Activated CD8-positive, alpha-beta memory T cell treated with anti-CD3 and anti-CD28 coated beads, Interleukin-2, amount 50 U/mL, for 1 hour (primary cell): ENCODE results near the gene AKR1B15.
"Not testable (repeated sequence)": the region's sequence is repeated elsewhere in the genome, so short reads cannot be mapped to it uniquely, and the experiment has no call there.

ENCODE experiments used
- DNase-seq: peaks from one replicate; pipeline ENCODE4 v3.0.0-alpha.2; 2020; ENCODE audit errors: extremely low read depth

AKR1B15 gene

DNA sequence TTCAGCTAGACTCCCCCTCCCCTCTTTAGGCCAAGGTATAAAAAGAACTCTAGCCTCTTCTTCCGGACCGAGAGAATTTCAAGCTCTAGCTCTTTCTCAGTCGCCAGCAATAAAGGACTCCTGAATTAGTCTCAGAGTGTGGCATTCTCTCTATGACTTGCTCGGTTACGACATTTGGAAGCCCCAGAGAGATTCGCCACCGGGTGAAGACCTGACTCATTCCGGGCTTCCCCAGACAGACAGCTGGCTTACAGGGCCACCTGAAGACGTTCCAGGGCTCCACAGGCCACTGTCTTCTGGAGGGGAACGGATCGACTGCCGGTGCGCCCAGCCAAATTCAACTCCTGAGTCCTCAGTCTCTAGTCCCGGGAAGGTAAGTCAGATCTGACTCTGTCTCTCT, at the start of gene AKR1B15:
Gene AKR1B15, plus strand, starts transcription at position 234 of the 400 bp plus-strand sequence. CDS start 15,510 bp downstream, outside the sequence.
- no peak for DNase-seq

DNA sequence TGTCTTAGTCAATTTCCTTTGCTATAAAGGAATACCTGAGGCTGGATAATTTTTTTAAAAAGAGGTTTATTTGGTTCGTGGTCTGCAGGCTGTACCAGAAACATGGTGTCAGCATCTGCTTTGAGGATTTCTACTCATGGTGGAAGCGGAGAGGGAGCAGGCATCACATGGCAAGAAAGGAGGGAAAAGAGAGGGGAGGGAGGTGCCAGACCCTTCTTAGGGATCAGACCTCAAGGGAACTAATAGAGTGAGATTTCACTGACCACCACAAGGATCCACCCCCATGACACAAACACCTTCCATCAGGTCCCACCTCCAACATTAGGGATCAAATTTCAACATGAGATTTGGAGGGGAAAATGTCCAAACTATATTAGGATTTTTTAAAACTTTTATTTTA, 48.5 kb upstream of the AKR1B15 start:
- DNase-seq: no peak

DNA sequence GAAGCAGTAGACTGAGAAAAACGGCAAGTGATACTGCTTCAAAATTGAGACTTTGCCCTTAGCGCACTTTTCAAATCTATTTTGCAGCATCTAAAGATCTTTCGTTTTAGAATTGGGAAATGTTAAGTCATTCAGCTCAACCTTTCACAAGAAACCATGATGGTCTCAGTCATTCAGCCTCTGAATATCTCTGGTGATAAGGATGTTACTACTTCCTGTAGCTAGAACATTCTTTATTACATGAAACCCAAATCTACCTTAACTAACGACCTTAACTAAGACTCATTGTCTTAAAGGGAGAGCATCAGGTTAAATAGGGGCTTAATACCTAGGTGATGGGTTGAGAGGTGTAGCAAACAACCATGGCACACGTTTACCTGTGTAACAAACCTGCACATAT, 47.9 kb upstream of the AKR1B15 start:
- DNase-seq: no peak

DNA sequence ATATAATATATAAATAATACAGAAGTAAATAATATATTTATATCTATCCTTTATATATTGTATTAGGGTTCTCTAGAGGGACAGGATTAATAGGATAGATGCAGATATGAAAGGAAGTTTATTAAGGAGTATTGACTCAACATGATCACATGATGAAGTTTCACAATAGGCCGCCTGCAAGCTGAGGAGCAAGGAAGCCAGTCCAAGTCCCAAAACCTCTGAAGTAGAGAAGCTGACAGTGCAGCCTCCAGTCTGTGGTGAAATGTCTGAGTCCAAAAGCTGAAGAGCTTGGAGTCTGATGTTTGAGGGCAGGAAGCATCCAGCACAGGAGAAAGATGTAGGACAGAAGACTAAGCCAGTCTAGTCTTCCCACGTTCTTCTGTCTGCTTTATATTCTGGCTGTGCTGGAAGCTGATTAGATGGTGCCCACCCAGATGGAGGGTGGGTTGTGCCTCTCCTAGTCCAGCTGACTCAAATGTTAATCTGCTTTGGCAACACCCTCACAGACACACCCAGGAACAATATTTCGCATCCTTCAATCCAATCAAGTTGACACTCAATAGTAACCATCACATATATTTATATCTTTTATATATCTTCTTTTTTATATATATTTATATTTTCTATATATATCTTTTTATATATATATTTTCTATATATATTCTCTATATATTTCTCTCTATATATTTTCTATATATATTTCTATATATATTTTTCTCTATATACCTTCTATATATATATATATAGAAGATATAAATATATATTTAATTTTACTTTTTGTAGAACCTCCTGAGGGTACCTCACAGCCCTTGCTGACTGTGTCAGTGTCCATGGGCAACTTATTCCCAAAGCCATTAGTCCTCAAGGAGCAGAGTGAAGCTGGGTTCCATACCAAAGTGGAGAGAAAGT, 46.2 kb upstream of the AKR1B15 start:
- DNase-seq: no peak

DNA sequence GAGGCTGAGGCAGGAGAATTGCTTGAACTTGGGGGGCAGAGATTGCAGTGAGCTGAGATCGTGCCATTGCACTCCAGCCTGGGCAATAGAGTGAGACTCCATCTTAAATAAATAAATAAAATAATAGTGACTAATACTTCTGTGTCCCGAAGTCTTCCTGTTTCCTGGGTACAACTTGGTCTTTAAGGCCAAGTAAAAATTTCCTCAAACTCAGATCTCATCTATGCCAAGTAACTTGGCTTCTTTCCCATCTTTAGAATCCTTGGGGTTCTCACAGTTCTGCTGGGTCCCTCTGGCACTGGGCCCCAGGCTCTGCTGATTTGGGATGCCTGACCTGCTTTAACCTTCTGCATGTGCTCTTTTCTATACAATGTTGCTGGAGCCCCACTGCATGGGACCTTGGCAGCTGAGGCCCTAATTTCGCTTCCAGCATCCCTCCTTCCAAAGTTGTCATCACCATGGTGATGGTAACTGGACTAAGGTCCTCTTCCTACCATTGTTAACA, 44.2 kb upstream of the AKR1B15 start:
- no peak for DNase-seq

DNA sequence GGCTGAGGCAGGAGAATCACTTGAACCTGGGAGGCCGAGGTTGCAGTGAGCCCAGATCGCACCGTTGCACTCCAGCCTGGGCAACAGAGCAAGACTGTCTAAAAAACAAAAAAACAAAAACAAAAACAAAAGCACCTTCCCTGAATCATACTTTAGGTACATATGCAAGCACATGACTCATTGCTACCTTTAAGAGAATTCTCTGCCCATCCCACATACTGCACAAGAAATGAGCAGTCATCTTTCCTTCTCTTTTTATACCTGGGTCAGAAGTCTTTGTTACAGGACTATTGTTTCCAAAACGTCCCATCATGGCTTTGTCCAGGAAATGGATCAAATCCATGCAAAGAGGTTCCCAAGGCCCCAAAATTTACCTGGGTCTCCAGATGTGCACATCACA, 43.1 kb upstream of the AKR1B15 start:
- no peak for DNase-seq

DNA sequence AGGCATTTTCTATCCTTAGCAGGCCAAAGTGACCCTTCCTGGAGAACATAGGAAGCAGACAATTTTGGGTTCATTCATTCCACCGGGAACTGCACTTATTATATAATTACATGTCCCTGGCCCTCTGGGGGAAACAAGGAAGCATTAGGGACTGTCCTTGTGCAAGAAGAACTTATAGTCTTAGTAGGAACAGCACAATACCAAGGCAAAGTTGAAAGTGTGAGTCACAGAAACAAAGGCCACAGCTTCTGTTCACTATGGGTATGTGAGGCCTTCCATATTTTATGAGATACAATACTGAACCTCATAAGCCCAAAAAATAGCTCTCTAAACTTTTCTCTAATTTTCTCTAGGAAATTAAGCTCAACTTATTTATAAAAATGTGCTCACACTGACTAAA, 39.9 kb upstream of the AKR1B15 start:
- no peak for DNase-seq

DNA sequence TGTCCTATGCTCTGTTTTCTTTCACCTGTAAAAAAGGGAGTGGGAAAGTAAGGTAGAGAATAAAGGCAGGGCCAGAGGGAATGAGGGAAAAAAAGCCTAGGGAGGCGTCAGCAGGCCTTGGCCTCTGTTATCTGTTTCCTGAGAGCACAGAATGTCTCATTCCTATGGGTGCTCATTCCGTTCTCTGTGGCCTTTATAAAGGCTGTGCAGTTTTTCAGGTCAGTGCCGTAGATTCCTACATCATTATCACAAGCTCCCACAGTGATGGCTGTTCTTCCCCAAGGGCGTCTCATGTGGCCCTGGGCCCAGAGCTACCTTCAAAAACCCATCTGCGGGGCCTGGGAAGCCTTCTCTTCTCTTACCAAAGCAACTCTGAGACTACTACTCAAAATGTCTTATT, 38.3 kb upstream of the AKR1B15 start:
- no peak for DNase-seq

DNA sequence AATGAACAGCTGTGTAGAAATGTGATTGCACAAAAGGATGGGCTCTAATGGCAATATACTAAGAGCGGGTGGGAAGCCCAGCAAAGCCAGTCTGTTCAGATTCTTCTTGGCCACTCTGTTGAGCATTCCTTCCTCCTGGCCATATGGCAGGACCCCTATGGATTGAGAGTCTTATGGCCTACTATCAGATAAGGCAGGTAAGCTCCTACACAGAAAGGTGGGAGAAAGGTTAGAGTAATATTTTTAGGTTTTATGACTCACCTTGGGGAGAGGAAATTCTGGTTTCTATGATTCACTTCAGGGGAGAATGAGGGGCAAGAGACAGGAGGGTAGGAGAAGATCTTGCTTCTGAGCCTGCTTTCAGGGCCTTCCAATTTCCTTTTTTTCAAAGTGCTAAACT, 36.6 kb upstream of the AKR1B15 start:
- no peak for DNase-seq

DNA sequence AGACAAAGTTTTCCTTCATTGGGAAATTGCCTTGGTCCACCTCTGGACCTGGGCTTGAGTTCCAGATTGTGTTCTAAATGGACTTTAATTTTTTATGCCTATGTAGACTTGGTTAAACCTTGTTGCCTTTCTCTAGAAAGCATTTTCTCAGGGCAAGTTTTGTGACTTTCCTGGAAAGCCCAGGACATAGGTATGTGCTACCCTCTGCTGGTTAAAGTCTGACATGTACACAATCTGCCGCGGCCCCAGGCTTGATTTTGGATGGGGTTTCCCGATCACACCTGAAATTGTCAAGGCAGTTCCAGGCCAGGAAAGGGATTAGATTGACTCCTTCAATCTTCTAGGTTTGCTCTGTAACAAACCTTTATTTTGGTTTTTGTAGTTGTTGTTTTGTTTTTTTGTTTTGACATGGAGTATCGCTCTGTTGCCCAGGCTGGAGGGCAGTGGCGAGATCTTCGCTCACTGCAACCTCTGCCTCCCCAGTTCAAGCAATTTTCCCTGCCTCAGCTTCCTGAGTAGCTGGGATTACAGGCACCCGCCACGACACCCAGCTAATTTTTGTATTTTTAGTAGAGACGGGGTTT, 35.6 kb upstream of the AKR1B15 start:
- DNase-seq: no peak

DNA sequence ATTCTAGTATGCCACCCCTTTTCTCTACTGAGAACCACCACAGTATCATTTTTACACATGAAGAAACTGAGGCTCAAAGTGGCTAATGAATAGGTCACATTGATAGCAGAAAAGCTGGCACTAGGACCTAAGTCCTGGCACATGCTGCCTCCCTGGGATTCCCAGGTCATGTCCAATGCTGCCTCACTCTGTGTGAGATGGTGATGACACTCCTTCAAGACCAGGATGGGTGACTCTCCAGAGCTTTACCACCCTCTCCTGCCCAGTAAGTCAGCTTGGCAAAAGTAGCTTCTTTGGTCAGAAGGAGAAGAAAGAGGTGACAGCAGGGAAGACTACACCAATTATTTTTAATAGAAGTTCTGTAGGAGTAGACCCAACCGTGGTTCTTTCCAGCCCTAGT, 34.8 kb upstream of the AKR1B15 start:
- no peak for DNase-seq

DNA sequence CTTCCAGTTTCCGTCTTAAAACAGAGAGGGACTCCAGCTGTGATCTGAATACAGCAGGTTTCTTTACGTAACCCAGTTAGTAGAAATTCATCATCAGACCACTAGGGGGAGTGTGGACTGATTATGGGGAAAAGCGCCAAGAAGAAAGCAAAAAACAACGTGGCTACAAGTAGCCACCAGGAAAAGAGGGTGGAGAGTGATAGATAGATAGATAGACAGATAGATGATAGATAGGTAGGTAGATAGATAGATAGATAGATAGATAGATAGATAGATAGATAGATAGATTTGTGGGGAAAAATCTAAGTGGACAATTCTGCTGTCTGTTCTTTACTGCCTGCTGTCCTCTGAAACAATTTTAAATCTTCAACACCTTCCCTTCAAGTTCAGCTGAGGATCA, 34.2 kb upstream of the AKR1B15 start:
- no peak for DNase-seq

DNA sequence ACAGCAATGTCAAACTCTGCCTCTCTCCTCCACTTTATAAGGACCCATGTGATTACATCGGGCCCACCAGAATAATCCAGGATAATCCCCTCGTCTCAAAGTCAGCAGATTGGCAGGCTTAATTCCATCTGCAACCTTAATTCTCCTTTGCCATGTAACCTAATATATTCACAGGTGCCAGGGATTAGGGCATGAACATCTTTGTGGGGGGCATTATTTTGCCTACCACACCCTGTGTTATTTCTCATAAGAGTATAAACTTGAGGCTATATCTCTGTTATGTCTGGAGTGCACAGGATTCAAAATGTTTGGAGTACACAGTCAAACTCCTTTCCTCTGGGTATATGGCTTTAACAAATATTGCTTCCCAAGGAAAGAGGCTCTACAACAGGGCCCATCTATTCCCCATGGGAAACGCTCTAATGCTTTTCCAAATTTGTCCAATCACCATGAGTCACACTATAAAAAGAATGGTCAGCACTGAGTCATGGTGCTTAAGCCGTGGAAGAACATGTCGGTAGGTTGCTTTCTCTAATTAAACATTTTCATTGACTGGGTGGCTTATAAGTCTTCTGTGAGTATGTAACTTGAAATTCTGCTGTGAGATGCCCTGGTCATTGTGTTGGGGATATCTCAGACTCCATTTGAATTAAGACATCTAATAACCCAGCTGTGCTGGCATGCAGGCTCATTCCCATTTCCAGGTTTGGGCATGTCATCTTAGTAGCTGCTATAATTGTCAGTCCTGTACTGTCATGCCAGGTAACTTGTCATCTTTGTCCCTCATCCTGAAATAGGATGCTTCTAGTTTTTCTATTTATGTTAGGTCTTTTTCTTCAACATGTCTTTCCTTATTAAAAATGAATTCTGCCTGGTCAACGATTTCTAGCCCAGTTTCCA, 33.1 kb upstream of the AKR1B15 start:
- no peak for DNase-seq

DNA sequence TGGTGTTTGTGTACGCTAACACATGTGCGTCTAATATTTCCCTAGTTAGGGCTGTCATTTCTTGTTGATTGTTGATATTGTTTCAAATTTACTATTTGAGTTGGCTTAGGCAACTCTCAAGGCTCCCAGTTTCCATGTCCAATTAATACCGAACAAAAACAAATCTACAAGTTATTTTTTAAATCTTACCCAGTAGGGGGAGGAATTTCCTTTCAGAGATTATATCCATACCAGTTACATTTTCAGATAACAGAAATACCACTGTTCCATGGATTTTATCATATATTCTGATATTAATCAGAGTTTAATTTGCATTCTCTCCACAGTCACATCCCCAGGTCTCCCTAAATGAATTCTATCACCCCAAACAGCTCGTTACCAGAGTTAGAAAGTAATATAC, 28.8 kb upstream of the AKR1B15 start:
- DNase-seq: no peak

DNA sequence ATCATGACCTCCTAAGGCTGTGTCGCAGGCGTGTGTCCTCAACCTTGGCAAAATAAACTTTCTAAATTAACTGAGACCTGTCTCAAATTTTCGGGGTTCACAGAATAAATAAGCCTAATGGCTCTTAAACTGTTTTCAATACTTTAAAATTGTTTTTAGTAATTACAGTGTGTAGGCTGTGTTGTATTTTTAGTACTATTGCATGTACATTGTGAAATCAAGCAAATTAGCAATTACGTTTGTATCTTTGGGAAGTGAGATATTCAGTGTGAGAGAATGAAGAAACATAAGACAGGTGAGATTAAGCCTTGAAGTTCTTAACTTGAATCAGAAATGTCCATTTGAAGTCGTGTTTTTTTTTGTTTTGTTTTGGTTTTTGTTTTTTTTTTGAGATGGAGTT, 26.3 kb upstream of the AKR1B15 start:
- DNase-seq: no peak

DNA sequence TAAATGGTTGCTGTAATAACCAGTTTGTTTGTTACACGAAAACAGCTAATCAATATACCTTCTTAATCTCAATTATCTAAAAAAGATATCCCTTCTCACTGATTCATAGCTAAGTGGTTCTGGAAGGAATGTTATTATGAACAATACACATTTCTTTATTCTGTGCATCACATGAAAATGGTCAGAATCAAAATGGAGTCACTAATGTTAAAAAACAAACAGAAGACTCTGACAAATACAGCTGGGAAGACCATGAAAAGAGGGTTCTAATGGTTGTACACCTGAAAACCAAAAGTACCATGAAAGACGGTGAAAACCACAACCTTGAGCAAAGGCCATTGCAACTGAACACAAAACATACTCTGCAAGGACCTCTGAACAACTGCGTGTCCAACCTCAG, 23.5 kb upstream of the AKR1B15 start:
- DNase-seq: not testable (repeated sequence)

DNA sequence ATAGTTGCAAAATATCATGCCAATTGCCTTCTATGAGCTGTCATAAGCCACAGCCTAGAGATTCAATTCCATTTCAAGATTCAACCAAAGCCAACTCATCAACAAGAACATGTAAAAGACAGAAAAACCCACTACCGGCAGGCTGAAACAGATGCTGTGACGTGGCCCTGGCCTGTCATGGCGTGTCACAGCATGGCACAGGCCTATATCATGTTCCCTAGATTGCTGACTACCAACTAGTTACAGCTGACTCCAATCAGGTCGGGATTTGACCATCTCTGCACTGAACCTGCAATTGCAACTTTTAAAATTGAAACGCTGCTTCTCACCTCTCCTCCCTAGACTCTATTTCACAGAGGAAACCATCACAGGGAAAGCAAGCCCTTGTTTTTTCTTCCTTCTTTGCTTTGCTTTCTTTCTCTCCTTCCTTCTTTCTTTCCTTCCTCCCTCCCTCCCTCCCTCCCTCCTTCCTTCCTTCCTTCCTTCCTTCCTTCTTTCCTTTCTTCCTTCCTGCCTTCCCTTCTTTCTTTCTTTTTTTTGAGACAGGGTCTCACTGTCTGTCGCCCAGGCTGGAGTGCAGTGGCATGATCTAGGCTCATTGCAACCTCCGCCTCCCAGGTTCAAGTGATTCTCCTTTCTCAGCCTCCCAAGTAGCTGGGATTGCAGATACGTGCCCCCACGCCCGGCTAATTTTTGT, 22.2 kb upstream of the AKR1B15 start:
- DNase-seq: not testable (repeated sequence)

DNA sequence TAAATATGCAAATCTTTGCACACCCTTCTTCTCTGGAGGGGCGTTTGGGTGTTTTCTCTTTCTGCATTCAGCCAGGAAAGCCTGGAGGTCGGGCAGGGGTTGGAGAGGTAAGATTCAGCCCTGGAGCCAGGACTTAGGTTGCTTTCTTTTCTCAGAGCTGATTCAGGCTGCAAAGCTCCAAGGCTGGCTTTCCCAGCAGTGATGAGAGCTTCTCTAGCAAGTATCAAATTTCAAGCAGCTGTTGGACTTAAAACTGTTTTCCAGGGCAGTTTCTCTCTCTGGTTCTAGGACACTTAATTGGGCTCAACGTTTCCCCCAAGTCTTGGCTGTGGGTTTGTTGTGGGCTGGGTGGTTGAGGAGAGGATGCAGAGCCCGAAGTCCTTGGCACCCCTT, 20.9 kb upstream of the AKR1B15 start:
- no peak for DNase-seq

DNA sequence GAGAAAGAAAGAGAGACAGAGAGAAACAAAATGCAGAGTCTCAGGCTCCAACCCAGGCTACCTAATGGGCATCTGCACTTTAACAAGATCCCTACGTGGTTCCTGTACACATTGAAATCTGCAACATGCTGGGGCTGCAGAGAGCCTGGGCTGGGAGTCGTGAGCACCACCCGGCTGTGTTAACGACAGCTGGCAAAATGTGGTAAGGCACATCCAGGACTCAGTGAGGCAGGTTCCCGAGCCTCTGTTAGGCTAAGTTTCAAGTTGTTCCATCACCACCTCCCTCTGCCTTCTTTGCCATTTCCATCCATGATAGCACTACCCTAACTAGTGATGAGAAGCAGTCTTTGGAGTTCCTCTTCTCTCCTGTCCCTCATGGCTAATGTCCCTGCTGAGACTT, 20.2 kb upstream of the AKR1B15 start:
- no peak for DNase-seq

DNA sequence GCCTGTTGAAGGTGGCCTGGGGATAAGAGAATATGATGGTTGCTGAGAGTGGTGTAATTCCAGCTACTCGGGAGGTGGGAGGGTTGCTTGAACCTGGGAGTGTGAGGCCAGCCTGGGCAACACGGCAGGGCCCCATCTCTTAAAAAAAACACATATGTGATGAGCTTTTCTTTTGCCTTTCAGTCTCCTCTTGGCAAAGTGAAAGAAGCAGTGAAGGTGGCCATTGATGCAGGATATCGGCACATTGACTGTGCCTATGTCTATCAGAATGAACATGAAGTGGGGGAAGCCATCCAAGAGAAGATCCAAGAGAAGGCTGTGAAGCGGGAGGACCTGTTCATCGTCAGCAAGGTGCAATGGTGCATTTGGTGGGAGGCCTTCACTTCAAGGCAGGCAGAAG, 18.4 kb upstream of the AKR1B15 start:
- no peak for DNase-seq

DNA sequence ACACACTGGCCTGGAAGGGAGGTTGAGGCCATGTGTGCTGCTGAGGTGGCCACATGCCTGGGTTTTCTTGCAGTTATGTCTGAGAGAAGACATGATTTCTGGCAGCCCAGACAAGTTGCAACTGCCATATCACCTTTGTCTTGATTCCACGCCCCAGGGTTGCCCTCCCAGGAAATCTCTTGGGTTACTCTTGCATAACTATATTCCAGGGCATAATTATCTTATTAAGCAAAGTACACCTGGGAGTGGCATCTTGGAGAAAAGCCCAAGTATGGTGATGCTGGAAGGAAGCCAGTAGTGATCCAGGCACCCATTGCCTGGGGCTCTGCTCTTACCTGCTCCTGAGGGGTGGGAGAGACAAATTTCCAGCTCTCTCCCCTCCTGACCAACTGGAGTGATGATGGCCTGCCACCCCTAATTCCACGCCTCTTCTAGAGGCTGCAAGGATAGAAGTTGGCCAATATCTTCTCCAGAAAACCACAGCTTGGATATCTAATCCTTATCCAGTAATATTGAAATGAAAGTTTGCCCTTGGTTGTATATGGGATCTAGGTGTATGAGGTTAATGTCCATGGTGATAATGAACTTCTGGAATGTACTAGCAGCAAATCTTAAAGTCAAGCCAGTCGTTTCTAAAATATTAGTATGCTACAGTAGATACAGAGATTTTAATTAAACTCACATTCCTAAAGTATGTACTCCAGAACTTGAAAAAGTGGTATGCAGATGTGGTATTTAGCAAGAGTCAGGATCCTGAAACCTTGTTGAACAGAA, 16.5 kb upstream of the AKR1B15 start:
- DNase-seq: no peak
